ENCODE results near the gene LONP2. TPM values are rescaled to one million over a fixed set of nuclear protein-coding genes. Genes with fewer than 3 reads are reported as not detected.

The LONP2 gene
- polyA plus RNA-seq, 3 donors: 21.5 to 35.6 (median 26.0) TPM

DNA sequence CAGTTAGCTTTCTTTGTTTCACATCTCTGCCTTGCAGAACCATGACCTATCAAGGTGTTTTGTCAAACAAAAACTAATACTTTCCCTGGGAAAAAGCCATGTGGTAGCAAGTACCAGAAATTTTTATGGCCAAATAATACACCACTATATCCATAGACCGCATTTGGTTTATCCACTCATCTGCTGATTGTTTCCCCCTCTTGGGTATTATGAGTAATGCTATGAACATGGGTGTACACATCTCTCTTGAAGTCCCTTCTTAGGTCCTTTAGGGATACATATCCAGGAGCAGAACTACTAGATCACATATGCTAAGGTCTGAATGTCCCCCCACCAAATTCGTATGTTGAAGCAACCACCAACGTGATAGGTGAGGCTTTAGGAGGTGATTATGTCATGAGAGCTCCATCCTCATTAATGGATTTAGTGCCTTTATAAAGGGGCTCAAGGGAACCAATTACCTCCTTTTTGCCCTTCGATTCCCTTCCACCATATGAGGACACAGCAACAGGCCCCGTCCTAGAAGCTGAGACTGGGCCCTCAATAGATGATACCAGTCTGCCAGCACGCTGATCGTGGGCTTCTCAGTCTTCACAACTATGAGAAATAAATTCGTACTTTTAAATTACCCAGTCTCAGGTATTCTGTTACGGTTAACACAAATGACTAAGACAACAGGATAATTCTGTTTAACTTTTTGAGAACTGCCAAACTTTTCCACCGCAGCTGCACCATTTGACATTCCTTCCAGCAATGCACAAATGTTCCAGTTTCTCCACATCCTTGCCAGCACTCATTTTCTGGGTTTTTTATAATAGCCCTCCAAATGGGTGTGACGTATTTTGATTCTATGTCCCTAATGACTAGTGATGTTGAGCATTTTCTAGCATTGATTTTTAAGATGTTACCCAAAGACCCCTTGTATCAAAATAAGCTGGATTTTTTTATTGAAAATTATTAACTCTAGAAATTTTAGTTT lies 111.1 kb downstream of the LONP2 start:
- WGBS (ENCODE audit: insufficient coverage): 95% methylated on average over 7 of the region's 11 CpGs

More for the DNA sequence above, 111.1 kb downstream of the LONP2 start:
- Histone ChIP-seq H3K4me2 (replicated peaks; ENCODE audit: extremely low read depth, low read length, poor library complexity, severe bottlenecking) (no peak overlapping the region), H3K9ac (ENCODE audit: insufficient read depth, low read length, poor library complexity, severe bottlenecking) (no peak overlapping the region), H3K27me3 (ENCODE audit: control insufficient read depth in 2 of 2, insufficient read depth in 2 of 2, low read length in 2 of 2) (no peaks in the 10 kb centered on the region), H3K4me3 (replicated peaks in 1 of 3; ENCODE audit: low read depth in 2 of 3, low read length in 3 of 3) (no peak overlapping the region), H3K9me3 (replicated peaks in 1 of 2; ENCODE audit: control insufficient read depth in 1 of 2, insufficient read depth in 1 of 2, low read length in 2 of 2) (no peaks in the 10 kb centered on the region), H2AFZ (ENCODE audit: insufficient read depth, low read depth, low read length, poor library complexity, severe bottlenecking) (no peak overlapping the region), H3K36me3 (replicated peaks in 1 of 2; ENCODE audit: control insufficient read depth in 1 of 2, insufficient read depth in 2 of 2, low read length in 2 of 2) (peaks cover 42 to 72% of the 10 kb centered on the region in 2 donors), H3K27ac (ENCODE audit: low read depth in 1 of 2, low read length in 2 of 2) (no peak overlapping the region), H3K4me1 (ENCODE audit: control insufficient read depth in 1 of 2, insufficient read depth in 2 of 2, low read length in 2 of 2) (no peaks in the 10 kb centered on the region), H3K79me2 (ENCODE audit: insufficient read depth, low read length) (peaks cover 46% of the 10 kb centered on the region), H4K20me1 (ENCODE audit: insufficient read depth, low read length) (peaks cover 52% of the 10 kb centered on the region)
- TF ChIP-seq, protein P1, sequence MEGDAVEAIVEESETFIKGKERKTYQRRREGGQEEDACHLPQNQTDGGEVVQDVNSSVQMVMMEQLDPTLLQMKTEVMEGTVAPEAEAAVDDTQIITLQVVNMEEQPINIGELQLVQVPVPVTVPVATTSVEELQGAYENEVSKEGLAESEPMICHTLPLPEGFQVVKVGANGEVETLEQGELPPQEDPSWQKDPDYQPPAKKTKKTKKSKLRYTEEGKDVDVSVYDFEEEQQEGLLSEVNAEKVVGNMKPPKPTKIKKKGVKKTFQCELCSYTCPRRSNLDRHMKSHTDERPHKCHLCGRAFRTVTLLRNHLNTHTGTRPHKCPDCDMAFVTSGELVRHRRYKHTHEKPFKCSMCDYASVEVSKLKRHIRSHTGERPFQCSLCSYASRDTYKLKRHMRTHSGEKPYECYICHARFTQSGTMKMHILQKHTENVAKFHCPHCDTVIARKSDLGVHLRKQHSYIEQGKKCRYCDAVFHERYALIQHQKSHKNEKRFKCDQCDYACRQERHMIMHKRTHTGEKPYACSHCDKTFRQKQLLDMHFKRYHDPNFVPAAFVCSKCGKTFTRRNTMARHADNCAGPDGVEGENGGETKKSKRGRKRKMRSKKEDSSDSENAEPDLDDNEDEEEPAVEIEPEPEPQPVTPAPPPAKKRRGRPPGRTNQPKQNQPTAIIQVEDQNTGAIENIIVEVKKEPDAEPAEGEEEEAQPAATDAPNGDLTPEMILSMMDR (IDR thresholded peaks at IDR 0.05): no peak
- Mint-ChIP-seq H3K36me3 (peaks cover 54 to 68% of the 10 kb centered on the region in 2 donors), H3K27me3 (ENCODE audit: low read depth in 3 of 3) (no peaks in the 10 kb centered on the region), H3K4me1 (peaks cover 8% of the 10 kb centered on the region), H3K4me3 (no peak overlapping the region), H3K9me3 (no peaks in the 10 kb centered on the region), H3K27ac (no peak overlapping the region)
- intact Hi-C loops (cut with micrococcal nuclease): loop anchor here (5.0 kb wide), 3 partner anchors 32 to 277 kb away; partner anchors contain the start of gene SIAH1 (in 1 of the 2)
- no peak for DNase-seq
